Colonic mucosa (tissue), 4 donors: ENCODE data around the gene SIDT2. TPM values are rescaled to one million over a fixed set of nuclear protein-coding genes. Genes with fewer than 3 reads are reported as not detected.

Experiments used
- DNase-seq: peaks from one replicate; pipeline ENCODE4 v3.0.0-alpha.2; 2020
- H3K27ac ChIP-seq: fragments of 200-600 bp; one replicate; pipeline ENCODE4 v1.8.0; 2021
- H3K27me3 ChIP-seq: fragments of 200-600 bp; one replicate; pipeline ENCODE4 v1.8.0; 2021
- H3K36me3 ChIP-seq: fragments of 200-600 bp; one replicate; pipeline ENCODE4 v1.8.0; 2021
- H3K4me1 ChIP-seq: fragments of 200-600 bp; one replicate; pipeline ENCODE4 v1.8.0; 2021; ENCODE audit warnings: mild to moderate bottlenecking
- H3K4me3 ChIP-seq: fragments of 200-600 bp; one replicate; pipeline ENCODE4 v1.8.0; 2021
- H3K9ac ChIP-seq, 2 donors: one replicate each; pipeline ENCODE4 v1.7.0; 2013; ENCODE audit warnings: control low read depth in 2 of 2, low read depth in 2 of 2, low read length in 2 of 2
- H3K9me3 ChIP-seq: fragments of 200-600 bp; one replicate; pipeline ENCODE4 v1.8.0; 2021
- intact Hi-C: fragments of 100-400 bp; cut with DNase I; formaldehyde crosslinking; loops from one replicate; pipeline ENCODE4 v1.14.1; 2022
- total RNA-seq, 2 donors: library from RNA; stranded (reverse); fragmentation: NEBNext Ultra II Directional in 1 of 2; extraction: Animal tissue kit (Norgen Biotek cat#: 25700) in 1 of 2; gene quantifications; one replicate each; pipeline ENCODE4 v1.2.1, GENCODE V29; 2021
- TF ChIP-seq, protein P1 (sequence below): fragments of 200-600 bp; IDR thresholded peaks from one replicate; pipeline ENCODE4 v1.8.0; 2022; ENCODE audit warnings: antibody characterized with exemption, mild to moderate bottlenecking
- donor health status: healthy.
- donor health status: DM: no; HTN: no; CAD: no.
- donor health status: DM: no; HTN: no; CAD: no.

Gene SIDT2
- total RNA-seq, 2 donors from 2014 or later = 42.9 to 69.3 TPM

DNA sequence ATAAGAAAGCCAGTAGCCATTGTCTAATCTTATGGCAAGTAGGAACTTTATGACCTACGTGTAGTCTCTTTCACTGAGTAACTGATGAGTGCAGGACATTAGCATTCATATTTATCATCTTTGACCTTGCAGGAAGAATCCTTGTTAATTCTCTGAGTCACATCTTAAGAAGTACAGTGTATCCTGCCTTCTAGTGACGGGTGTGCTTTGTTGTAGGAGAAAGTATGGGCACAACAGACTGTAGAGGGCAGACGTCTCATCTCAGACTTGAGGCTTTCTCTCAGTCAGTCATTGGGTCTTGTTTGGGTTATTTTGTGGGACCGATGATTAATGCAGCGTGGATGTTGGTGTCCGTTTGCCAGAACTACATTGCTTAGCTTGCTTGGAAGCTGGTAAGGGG is 60.8 kb downstream of the SIDT2 start:
- Histone ChIP-seq H3K36me3 (peaks cover 4% of the 10 kb centered on the region), H3K4me1 (no peaks in the 10 kb centered on the region), H3K27me3 (no peaks in the 10 kb centered on the region), H3K4me3 (no peak overlapping the region), H3K9me3 (no peaks in the 10 kb centered on the region), H3K9ac (no peak overlapping the region), H3K27ac (no peak overlapping the region)
- DNase-seq = no peak
- intact Hi-C loops = no loop called here
- TF ChIP-seq, protein P1, sequence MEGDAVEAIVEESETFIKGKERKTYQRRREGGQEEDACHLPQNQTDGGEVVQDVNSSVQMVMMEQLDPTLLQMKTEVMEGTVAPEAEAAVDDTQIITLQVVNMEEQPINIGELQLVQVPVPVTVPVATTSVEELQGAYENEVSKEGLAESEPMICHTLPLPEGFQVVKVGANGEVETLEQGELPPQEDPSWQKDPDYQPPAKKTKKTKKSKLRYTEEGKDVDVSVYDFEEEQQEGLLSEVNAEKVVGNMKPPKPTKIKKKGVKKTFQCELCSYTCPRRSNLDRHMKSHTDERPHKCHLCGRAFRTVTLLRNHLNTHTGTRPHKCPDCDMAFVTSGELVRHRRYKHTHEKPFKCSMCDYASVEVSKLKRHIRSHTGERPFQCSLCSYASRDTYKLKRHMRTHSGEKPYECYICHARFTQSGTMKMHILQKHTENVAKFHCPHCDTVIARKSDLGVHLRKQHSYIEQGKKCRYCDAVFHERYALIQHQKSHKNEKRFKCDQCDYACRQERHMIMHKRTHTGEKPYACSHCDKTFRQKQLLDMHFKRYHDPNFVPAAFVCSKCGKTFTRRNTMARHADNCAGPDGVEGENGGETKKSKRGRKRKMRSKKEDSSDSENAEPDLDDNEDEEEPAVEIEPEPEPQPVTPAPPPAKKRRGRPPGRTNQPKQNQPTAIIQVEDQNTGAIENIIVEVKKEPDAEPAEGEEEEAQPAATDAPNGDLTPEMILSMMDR = no peak

Other genes starting within 250 kb of the SIDT2 start
- gene SIK3, start 80.3 kb upstream of the SIDT2 start, total RNA-seq = 10 to 100 TPM; 26.7 to 28.0 TPM
- gene PAFAH1B2, start 34.5 kb upstream of the SIDT2 start, total RNA-seq = 10 to 100 TPM; 76.4 to 80.5 TPM
- gene TAGLN, start 20.6 kb downstream of the SIDT2 start, total RNA-seq = 100 to 1,000 TPM in 1 of 2 donors, 10 to 100 TPM in 1; 86.8 to 989 TPM
- gene PCSK7, start 53.3 kb downstream of the SIDT2 start, total RNA-seq = 100 to 1,000 TPM; 111 to 195 TPM
- gene RNF214, start 53.9 kb downstream of the SIDT2 start, total RNA-seq = 10 to 100 TPM; 20.0 to 20.3 TPM
- gene BACE1-AS, start 112.6 kb downstream of the SIDT2 start, total RNA-seq = 1 to 10 TPM; 5.1 to 5.9 TPM
- 10 to 100 TPM; 11.1 to 11.5 TPM for gene BACE1, start 137.5 kb downstream of the SIDT2 start, total RNA-seq
- gene CEP164, start 149.1 kb downstream of the SIDT2 start, total RNA-seq = 10 to 100 TPM; 12.4 to 19.2 TPM